H9 (cell line): ENCODE results near the gene SECTM1. TPM values are rescaled to one million over a fixed set of nuclear protein-coding genes. Genes with fewer than 3 reads are reported as not detected.

Experiments used
- DNase-seq: peaks from one replicate; pipeline ENCODE4 v3.0.0-alpha.2; 2017
- H2AFZ ChIP-seq: one replicate; pipeline ENCODE4 v1.6.1; 2013; ENCODE audit warnings: mild to moderate bottlenecking, low read length, control low read depth, moderate library complexity
- H2AK5ac ChIP-seq: 2 replicates; pipeline ENCODE4 v1.6.1; 2013; ENCODE audit warnings: low read length, control low read depth, mixed read lengths; ENCODE audit not compliant: insufficient read length
- H2BK120ac ChIP-seq: one replicate; pipeline ENCODE4 v1.6.1; 2013; ENCODE audit warnings: low read depth, mild to moderate bottlenecking, low read length, control low read depth, inconsistent platforms; ENCODE audit not compliant: poor library complexity, severe bottlenecking
- H2BK12ac ChIP-seq: 2 replicates; pipeline ENCODE4 v1.6.1; 2013; ENCODE audit warnings: low read length, control low read depth, mixed read lengths, low read depth; ENCODE audit not compliant: insufficient read length
- H2BK15ac ChIP-seq: 2 replicates; pipeline ENCODE4 v1.6.1; 2013; ENCODE audit warnings: low read depth, low read length, control low read depth
- H2BK20ac ChIP-seq: one replicate; pipeline ENCODE4 v1.6.1; 2013; ENCODE audit warnings: low read depth, mild to moderate bottlenecking, low read length, control low read depth, inconsistent platforms; ENCODE audit not compliant: poor library complexity, severe bottlenecking
- H2BK5ac ChIP-seq: 2 replicates; pipeline ENCODE4 v1.6.1; 2013; ENCODE audit warnings: low read length, control low read depth, mixed read lengths; ENCODE audit not compliant: insufficient read length
- H3K14ac ChIP-seq: 2 replicates; pipeline ENCODE4 v1.6.1; 2013; ENCODE audit warnings: low read length, control low read depth; ENCODE audit not compliant: insufficient read depth
- H3K18ac ChIP-seq: 2 replicates; pipeline ENCODE4 v1.6.1; 2013; ENCODE audit warnings: low read depth, mild to moderate bottlenecking, mixed read lengths, low read length, control low read depth; ENCODE audit not compliant: insufficient read length
- H3K23ac ChIP-seq: 2 replicates; pipeline ENCODE4 v1.6.1; 2013; ENCODE audit warnings: low read length, control low read depth, mixed read lengths, low read depth; ENCODE audit not compliant: insufficient read length
- H3K23me2 ChIP-seq: 2 replicates; pipeline ENCODE4 v1.6.1; 2013; ENCODE audit warnings: low read depth, mild to moderate bottlenecking, mixed read lengths, low read length, control low read depth; ENCODE audit not compliant: insufficient read length, poor library complexity, severe bottlenecking
- H3K27ac ChIP-seq: 2 replicates; pipeline ENCODE4 v1.5.1; 2013; ENCODE audit warnings: low read length, control low read depth, mixed read lengths, low read depth; ENCODE audit not compliant: insufficient read length
- H3K27me3 ChIP-seq: 2 replicates; pipeline ENCODE4 v1.6.1; 2013; ENCODE audit warnings: low read length, control low read depth, inconsistent platforms; ENCODE audit not compliant: insufficient read depth
- H3K4ac ChIP-seq: 2 replicates; pipeline ENCODE4 v1.6.1; 2013; ENCODE audit warnings: low read depth, mild to moderate bottlenecking, control low read depth, inconsistent platforms, low read length, moderate library complexity
- H3K4me1 ChIP-seq: 2 replicates; pipeline ENCODE4 v1.6.1; 2013; ENCODE audit warnings: low read length, control low read depth, inconsistent platforms; ENCODE audit not compliant: insufficient read depth
- H3K4me2 ChIP-seq: 2 replicates; pipeline ENCODE4 v1.6.1; 2013; ENCODE audit warnings: low read length, control low read depth, mixed read lengths; ENCODE audit not compliant: insufficient read length, insufficient read depth
- H3K56ac ChIP-seq: 2 replicates; pipeline ENCODE4 v1.6.1; 2013; ENCODE audit warnings: low read depth, mild to moderate bottlenecking, mixed read lengths, low read length, control low read depth; ENCODE audit not compliant: insufficient read length
- H3K79me1 ChIP-seq: 2 replicates; pipeline ENCODE4 v1.6.1; 2013; ENCODE audit warnings: low read depth, mild to moderate bottlenecking, moderate library complexity, low read length, control low read depth, inconsistent platforms; ENCODE audit not compliant: insufficient read depth, poor library complexity, severe bottlenecking
- H3K79me2 ChIP-seq: 2 replicates; pipeline ENCODE4 v1.6.1; 2013; ENCODE audit warnings: low read length, control low read depth, inconsistent platforms; ENCODE audit not compliant: insufficient read depth
- H3K9ac ChIP-seq: 2 replicates; pipeline ENCODE4 v1.6.1; 2013; ENCODE audit warnings: low read length, control low read depth, mixed read lengths; ENCODE audit not compliant: insufficient read length; ENCODE audit errors: extremely low read depth
- H3K9me3 ChIP-seq: one replicate; pipeline ENCODE4 v1.6.1; 2013; ENCODE audit warnings: low read depth, low read length, inconsistent platforms; ENCODE audit not compliant: control insufficient read depth
- H3T11ph ChIP-seq: one replicate; pipeline ENCODE4 v1.6.1; 2013; ENCODE audit warnings: mild to moderate bottlenecking, low read length, control low read depth, inconsistent platforms
- H4K20me1 ChIP-seq: one replicate; pipeline ENCODE4 v1.6.1; 2013; ENCODE audit not compliant: control insufficient read depth, insufficient read length, insufficient read depth
- H4K5ac ChIP-seq: 2 replicates; pipeline ENCODE4 v1.6.1; 2013; ENCODE audit warnings: low read depth, mild to moderate bottlenecking, mixed read lengths, low read length, control low read depth; ENCODE audit not compliant: insufficient read length
- H4K8ac ChIP-seq: replicated peaks from 2 replicates; pipeline ENCODE4 v1.6.1; 2013; ENCODE audit warnings: low read length, control low read depth, mixed read lengths, low read depth; ENCODE audit not compliant: insufficient read length
- H4K91ac ChIP-seq: 2 replicates; pipeline ENCODE4 v1.6.1; 2013; ENCODE audit warnings: low read depth, mild to moderate bottlenecking, moderate library complexity, mixed read lengths, low read length, control low read depth; ENCODE audit not compliant: insufficient read length
- H3K27ac Mint-ChIP-seq, 3 experiments: 2 replicates in 2 of 3; 3 replicates in 1 of 3; pipeline ENCODE4 v1.8.0; 2020 to 2021; ENCODE audit warnings: mixed read lengths in 3 of 3, mild to moderate bottlenecking in 1 of 3, moderate library complexity in 1 of 3
- H3K27me3 Mint-ChIP-seq: 2 replicates; pipeline ENCODE4 v1.8.0; 2021; ENCODE audit warnings: low read depth, mild to moderate bottlenecking, moderate library complexity, mixed read lengths
- H3K36me3 Mint-ChIP-seq, 3 experiments: 2 replicates in 2 of 3; 3 replicates in 1 of 3; pipeline ENCODE4 v1.8.0; 2020 to 2021; ENCODE audit warnings: low read depth in 3 of 3, mixed read lengths in 3 of 3; ENCODE audit not compliant: insufficient read depth in 1 of 3
- H3K4me1 Mint-ChIP-seq, 2 experiments: 2 replicates each; pipeline ENCODE4 v1.8.0; 2020; ENCODE audit warnings: mixed read lengths in 2 of 2
- H3K4me3 Mint-ChIP-seq, 2 experiments: 2 replicates in 1 of 2; 3 replicates in 1 of 2; pipeline ENCODE4 v1.8.0; 2020 to 2021; ENCODE audit warnings: mild to moderate bottlenecking in 2 of 2, mixed read lengths in 2 of 2, moderate library complexity in 1 of 2
- H3K9me3 Mint-ChIP-seq, 2 experiments: 2 replicates in 1 of 2; 3 replicates in 1 of 2; pipeline ENCODE4 v1.8.0; 2020; ENCODE audit warnings: mild to moderate bottlenecking in 2 of 2, mixed read lengths in 2 of 2, moderate library complexity in 1 of 2
- CTCF ChIP-seq: fragments of 200-600 bp; sonication (generic); conservative IDR thresholded peaks from 3 replicates; pipeline ENCODE4 v1.8.0; 2021; ENCODE audit warnings: antibody characterized with exemption, mild to moderate bottlenecking
- WGBS: extraction: QIAGEN DNeasy Blood & Tissue Kit; methylation state at CpG from one replicate; pipeline ENCODE4 v1.1.7; 2013; ENCODE audit warnings: missing lambda C conversion rate, low lambda C conversion rate, mixed read lengths; ENCODE audit not compliant: insufficient read length; ENCODE audit errors: extremely low coverage; 5-methylcytosine and 5-hydroxymethylcytosine counted together
- total RNA-seq: library from RNA; stranded (reverse); gene quantifications from 2 replicates; pipeline ENCODE4 v1.2.1, GENCODE V29; 2021

The SECTM1 gene
- total RNA-seq, 1 experiment from 2014 or later, result 0.28 TPM

- Histone ChIP-seq H2BK120ac (no peak overlapping the region), H3K27me3 (peaks cover 14% of the 10 kb centered on the region), H2BK5ac (no peak overlapping the region), H3K23me2 (peaks cover 7% of the 10 kb centered on the region), H3K56ac (no peak overlapping the region), H3K9ac (no peak overlapping the region), H4K5ac (no peak overlapping the region), H2BK12ac (no peak overlapping the region), H3K23ac (no peak overlapping the region), H3K14ac (no peak overlapping the region), H3K18ac (no peak overlapping the region), H3K4me2 (no peak overlapping the region), H4K20me1 (no peaks in the 10 kb centered on the region), H3K79me2 (no peaks in the 10 kb centered on the region), H3K4ac (no peak overlapping the region), H3T11ph (no peak overlapping the region), H2AK5ac (no peak overlapping the region), H3K9me3 (no peaks in the 10 kb centered on the region), H2AFZ (no peak overlapping the region), H4K91ac (no peak overlapping the region), H3K79me1 (no peaks in the 10 kb centered on the region), H4K8ac (no peak overlapping the region), H2BK15ac (no peak overlapping the region), H3K4me1 (no peaks in the 10 kb centered on the region; the same call in 1 of the 2 replicates), H2BK20ac (no peak overlapping the region), H3K27ac (no peak overlapping the region)
- Mint-ChIP-seq H3K4me1 (peaks cover 13 to 23% of the 10 kb centered on the region in 2 experiments), H3K9me3 (peaks cover 5 to 8% of the 10 kb centered on the region in 2 experiments; a peak in 4 of 5 replicates), H3K36me3 (peaks cover 0 to 4% (median 3%) of the 10 kb centered on the region in 3 experiments; a peak in 2 of 7 replicates), H3K4me3 (peak overlapping the region in 1 of 2 experiments; percentile 35; a peak in 2 of 5 replicates), H3K27ac (peak overlapping the region; percentile 21 to 91 (median 44); a peak in 5 of 7 replicates), H3K27me3 (peaks cover 48% of the 10 kb centered on the region)
- WGBS, result no CpG with 5 or more reads among the region's 14 CpGs
- DNase-seq, result peak; percentile 92
- TF ChIP-seq CTCF, result no peak
Observed at GRCh38 chr17:82367724-82368524, 34.4 kb upstream of the SECTM1 start.
